HG02981 (cell line): Measurements from ENCODE around the gene LDLRAD4.

Source experiments
- ATAC-seq: cut with Tn5 transposase; IDR thresholded peaks from one replicate; pipeline ENCODE4 v1.9.1; 2021; ENCODE audit warnings: mild to moderate bottlenecking, moderate library complexity; ENCODE audit not compliant: unreplicated experiment

LDLRAD4 gene

GRCh38 chr18:13555865-13556264, 337.3 kb downstream of the LDLRAD4 start:
- no peak for ATAC-seq

DNA sequence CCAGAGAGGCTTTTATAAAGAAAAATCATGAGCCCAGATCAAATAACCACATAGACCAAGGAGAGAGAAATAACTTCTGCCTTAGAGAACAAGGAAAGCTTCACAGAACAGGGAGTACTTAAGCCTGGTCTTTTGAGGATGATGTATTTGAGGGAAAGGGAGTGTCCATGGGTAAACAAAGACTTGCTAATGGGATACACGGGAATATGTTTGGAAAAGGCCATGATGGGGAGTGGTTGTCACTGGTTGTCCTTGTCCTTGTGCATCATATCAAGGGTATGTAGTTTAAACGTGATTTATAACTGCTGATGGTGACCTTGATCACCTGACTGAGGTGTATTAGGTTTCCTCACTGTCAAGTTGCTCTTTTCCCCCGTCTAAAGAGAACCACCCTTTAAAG, 337.9 kb downstream of the LDLRAD4 start:
- ATAC-seq: no peak

DNA sequence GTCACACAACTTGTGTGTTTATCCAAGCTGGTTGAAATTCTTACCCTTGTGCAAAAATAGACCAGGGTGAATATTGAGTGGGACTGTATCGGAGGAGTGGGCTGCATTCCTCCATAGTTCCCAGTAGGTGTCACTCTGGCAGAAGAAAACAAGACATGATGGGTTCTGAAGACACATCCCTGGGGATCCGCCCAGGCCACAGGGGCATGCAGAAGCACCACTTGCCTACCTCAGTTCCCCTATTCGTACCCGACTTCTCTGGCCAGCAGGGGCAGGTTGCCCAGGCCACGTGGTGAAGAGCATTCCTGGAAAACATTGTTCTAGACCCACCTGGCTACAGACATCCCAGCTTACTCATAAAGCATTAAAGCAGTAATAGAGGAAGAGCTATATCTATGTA, 339.6 kb downstream of the LDLRAD4 start:
- peak; percentile 51 for ATAC-seq

GRCh38 chr18:13558790-13559189, 340.2 kb downstream of the LDLRAD4 start:
- ATAC-seq: no peak

DNA sequence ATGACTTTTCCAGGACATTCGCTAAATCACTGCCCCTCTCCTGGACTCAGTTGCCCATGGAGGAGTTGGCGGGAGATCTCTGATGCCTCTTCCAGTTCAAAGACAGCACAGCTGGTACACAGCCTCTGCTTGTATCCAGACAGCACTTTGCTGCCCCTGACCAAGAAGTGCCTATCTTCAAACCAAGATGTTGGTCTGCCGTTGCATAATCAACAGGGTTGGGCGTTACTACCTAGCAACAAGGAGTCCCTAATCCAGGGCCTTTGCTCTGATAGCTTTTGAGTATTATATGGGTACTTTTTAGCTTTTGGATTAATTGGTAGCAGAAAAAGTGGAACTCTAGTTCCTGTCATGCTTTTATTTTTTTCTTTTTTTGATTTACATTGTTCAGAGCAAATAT, 341.2 kb downstream of the LDLRAD4 start:
- ATAC-seq: no peak

GRCh38 chr18:13560306-13560705, 341.7 kb downstream of the LDLRAD4 start:
- ATAC-seq: no peak

DNA sequence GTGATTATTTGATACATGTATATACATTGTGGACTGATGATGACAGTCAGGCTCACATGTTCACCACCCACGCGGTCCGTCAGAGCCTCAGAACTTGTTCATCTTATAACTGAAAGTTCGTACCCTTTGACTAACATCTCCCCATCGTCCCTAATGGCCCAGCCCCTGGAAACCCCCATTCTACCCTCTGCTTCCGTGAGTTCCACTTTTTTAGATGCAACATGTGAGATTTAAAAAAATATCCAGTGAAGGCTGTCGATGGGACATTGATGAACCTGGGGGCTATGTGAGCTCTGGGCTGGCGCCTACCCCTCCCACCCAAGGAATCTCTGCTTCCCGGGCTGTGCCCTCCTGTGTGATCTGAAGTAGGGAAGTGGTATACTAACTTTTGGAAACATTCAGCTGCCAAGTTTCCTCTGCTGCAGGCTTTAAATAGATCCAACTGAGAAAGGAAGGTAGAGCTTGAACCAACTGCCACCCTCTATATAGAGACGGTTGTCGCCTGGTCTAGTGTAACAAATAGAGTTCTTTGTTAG, 344.0 kb downstream of the LDLRAD4 start:
- peak; percentile 52 for ATAC-seq

DNA sequence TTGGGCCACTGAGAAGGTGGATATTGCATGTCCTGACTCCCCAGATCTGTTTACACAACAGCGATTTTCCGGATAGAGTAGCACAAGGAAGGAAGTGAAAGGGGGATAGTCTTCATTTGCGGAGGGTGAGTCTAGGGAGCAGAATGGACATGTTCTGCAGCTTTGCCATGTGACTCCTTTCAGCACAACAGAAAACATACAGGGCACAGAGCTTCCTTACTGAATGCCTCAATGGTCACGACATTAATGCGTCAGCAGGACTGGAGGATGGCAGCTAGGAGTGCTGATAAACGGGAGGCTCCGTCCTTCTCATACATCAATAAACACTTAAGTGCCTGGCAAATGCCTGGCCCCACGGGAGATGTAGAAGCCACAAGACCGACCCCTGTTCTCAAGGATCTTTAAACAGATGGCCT, 344.8 kb downstream of the LDLRAD4 start:
- no peak for ATAC-seq

DNA sequence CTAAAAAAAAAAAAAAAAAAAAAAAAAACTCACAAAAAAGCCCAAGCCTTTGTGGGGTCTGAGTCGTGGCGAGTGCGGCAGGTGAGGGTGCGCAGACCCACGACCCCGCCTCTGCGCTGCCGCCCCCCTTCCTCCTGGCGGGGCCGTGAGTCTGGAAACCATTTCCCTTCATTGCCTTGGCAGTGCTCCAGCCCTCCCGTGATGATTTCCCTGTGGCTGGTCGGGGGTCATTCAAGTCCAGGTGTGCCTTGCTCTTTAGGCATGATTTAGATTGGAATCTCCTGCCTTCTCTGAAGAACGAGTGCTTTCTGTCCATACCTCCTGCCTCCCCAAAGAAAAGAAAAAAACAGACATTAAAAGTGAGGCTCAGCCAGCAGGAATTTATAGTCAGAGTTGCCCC, 346.0 kb downstream of the LDLRAD4 start:
- ATAC-seq: no peak

GRCh38 chr18:13565228-13565627, 346.7 kb downstream of the LDLRAD4 start:
- no peak for ATAC-seq

GRCh38 chr18:13566941-13567746, 348.6 kb downstream of the LDLRAD4 start:
- ATAC-seq: peak; percentile 51

- ATAC-seq: peak; percentile 40
Observed at GRCh38 chr18:13568443-13569392, 350.2 kb downstream of the LDLRAD4 start.

GRCh38 chr18:13570216-13570615, 351.7 kb downstream of the LDLRAD4 start:
- ATAC-seq: no peak

- ATAC-seq: no peak
Observed at GRCh38 chr18:13570856-13571495, 352.4 kb downstream of the LDLRAD4 start.

- ATAC-seq: no peak
Observed at GRCh38 chr18:13572148-13572547, 353.6 kb downstream of the LDLRAD4 start.

- ATAC-seq: no peak
Observed at GRCh38 chr18:13572721-13573120, 354.2 kb downstream of the LDLRAD4 start.

DNA sequence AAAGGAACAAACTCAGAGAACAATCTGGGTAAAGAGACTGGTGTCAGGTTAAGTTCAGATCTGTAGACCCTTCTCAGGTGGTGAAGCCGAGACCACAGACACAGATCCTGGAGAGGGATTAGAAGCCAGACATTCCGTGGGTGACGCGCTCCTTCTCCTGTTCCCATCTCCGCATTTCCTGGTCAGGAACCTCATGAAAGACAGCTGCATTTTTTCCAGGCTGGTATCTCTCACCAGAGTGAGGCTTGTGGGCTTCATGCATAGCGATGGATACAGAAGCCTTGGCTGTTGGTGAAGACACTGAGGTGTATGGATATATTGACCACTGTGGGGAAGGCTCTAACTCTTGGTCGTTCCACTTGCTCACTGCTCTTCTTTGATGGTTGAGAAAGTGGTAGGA, 355.2 kb downstream of the LDLRAD4 start:
- ATAC-seq: no peak

- no peak for ATAC-seq
Observed at GRCh38 chr18:13574355-13574754, 355.8 kb downstream of the LDLRAD4 start.

GRCh38 chr18:13574761-13575160, 356.2 kb downstream of the LDLRAD4 start:
- ATAC-seq: no peak

DNA sequence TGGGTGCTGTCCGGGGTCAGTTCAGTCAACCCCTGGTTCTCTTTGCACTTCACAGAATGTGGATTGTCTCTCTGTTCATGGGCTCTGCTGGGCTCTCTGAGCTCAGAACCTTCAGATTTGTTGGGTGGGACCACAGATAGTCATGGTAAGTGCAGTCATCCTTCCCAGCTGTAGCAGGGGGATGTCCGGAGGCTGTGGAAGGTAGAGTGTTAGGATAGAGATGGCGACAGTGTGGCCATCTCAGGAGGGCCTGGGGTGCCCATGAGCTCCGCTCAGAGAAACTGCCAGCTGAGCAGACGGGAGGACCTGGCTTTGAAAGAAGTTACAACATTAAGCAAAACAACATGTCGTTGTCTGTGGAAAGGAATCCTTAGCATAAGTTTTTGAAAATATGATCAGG, 358.0 kb downstream of the LDLRAD4 start:
- ATAC-seq: no peak

DNA sequence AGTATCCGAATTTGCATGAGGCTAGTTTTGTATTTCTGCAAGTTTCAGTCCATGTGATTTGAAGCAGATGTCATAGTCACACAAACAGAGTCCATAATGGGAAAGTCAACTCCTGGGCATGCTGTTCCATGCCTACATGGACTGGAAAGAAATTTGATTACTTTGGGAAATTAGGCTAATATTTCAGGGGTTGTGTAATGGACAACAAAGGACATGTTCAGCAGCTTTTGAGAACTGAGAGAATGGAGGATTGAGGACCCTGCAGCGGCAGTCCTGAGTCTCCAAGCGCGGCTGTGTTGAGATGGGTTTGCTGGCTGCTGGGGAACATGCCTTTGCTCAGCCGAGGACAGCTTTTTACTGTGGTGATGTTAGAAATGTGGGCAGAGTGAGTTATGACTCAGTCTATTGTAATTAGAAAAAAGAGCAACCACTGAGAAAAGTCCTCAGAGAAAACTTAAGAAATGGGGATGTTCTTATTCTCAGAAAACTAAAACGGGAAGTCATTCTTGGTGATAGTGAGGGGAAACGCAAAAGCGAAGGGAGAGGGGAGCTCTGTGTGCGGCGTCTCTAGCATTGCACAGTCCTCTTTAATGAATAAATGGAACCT, 358.6 kb downstream of the LDLRAD4 start:
- ATAC-seq: peak; percentile 82
